DOHH2 (cell line): ENCODE measurements around the gene SLC12A7.

Experiments used
- H3F3A ChIP-seq: fragments of 200-600 bp; sonication (generic), shearing (Covaris generic); 2 replicates; pipeline ENCODE4 v1.6.0; 2016; ENCODE audit warnings: antibody characterized with exemption, mild to moderate bottlenecking; ENCODE audit not compliant: control insufficient read depth, insufficient read depth
- H3K27ac ChIP-seq: fragments of 200-600 bp; sonication (generic); 2 replicates; pipeline ENCODE4 v1.5.1; 2014; ENCODE audit warnings: low read depth, mild to moderate bottlenecking, low read length, moderate library complexity
- H3K27me3 ChIP-seq: fragments of 200-600 bp; sonication (generic); 2 replicates; pipeline ENCODE4 v1.6.1; 2014; ENCODE audit warnings: mild to moderate bottlenecking, low read length, mixed read lengths; ENCODE audit not compliant: control insufficient read depth
- H3K36me3 ChIP-seq: fragments of 200-600 bp; sonication (generic); 2 replicates; pipeline ENCODE4 v1.6.1; 2014; ENCODE audit warnings: mild to moderate bottlenecking, low read length, moderate library complexity, mixed read lengths; ENCODE audit not compliant: control insufficient read depth
- H3K4me1 ChIP-seq: fragments of 200-600 bp; sonication (generic); 2 replicates; pipeline ENCODE4 v1.6.1; 2014; ENCODE audit warnings: mild to moderate bottlenecking, low read length, mixed read lengths; ENCODE audit not compliant: control insufficient read depth
- H3K4me2 ChIP-seq: fragments of 200-600 bp; sonication (generic); 2 replicates; pipeline ENCODE4 v1.6.0; 2014; ENCODE audit warnings: mild to moderate bottlenecking, low read length, moderate library complexity
- H3K4me3 ChIP-seq: fragments of 200-600 bp; sonication (generic); 2 replicates; pipeline ENCODE4 v1.5.1; 2014; ENCODE audit warnings: mild to moderate bottlenecking, low read length, mixed read lengths
- H3K79me2 ChIP-seq: fragments of 200-600 bp; sonication (generic); 2 replicates; pipeline ENCODE4 v1.6.1; 2014; ENCODE audit warnings: mild to moderate bottlenecking, low read length, mixed read lengths; ENCODE audit not compliant: control insufficient read depth
- H3K9me2 ChIP-seq: fragments of 200-600 bp; sonication (generic); replicated peaks from 2 replicates; pipeline ENCODE4 v1.6.1; 2014; ENCODE audit warnings: mild to moderate bottlenecking, low read length, mixed read lengths; ENCODE audit not compliant: control insufficient read depth
- H3K9me3 ChIP-seq: fragments of 200-600 bp; sonication (generic); 2 replicates; pipeline ENCODE4 v1.6.1; 2014; ENCODE audit warnings: antibody characterized with exemption, low read length, mixed read lengths; ENCODE audit not compliant: control insufficient read depth, insufficient read depth
- H4K20me1 ChIP-seq: fragments of 200-600 bp; sonication (generic); 2 replicates; pipeline ENCODE4 v1.6.0; 2014; ENCODE audit warnings: low read depth, mild to moderate bottlenecking, antibody characterized with exemption, low read length, moderate library complexity; ENCODE audit not compliant: control insufficient read depth, insufficient read depth
- CTCF ChIP-seq: fragments of 200-600 bp; sonication (generic); IDR thresholded peaks from one replicate; pipeline ENCODE4 v1.5.1; 2014; ENCODE audit warnings: antibody characterized with exemption, mild to moderate bottlenecking, low read depth, low read length; ENCODE audit not compliant: poor library complexity, severe bottlenecking
- EZH2phosphoT487 ChIP-seq: fragments of 200-600 bp; sonication (generic); IDR thresholded peaks from 2 replicates; pipeline ENCODE4 v1.6.1; 2017; ENCODE audit warnings: borderline replicate concordance, mild to moderate bottlenecking, antibody characterized with exemption, low read length, moderate library complexity, mixed read lengths

Gene SLC12A7

GRCh38 chr5:1021136-1021968, 90.5 kb downstream of the SLC12A7 start:
- H3K9me3 ChIP-seq, result no peaks in the 10 kb centered on the region
- H3K4me1 ChIP-seq, result no peaks in the 10 kb centered on the region
- no peaks in the 10 kb centered on the region for H3F3A ChIP-seq
- no peaks in the 10 kb centered on the region for H3K9me2 ChIP-seq
- H3K27ac ChIP-seq, result no peak overlapping the region
- H3K4me2 ChIP-seq, result no peak overlapping the region
- no peaks in the 10 kb centered on the region for H3K27me3 ChIP-seq
- TF ChIP-seq EZH2phosphoT487 (no peak), CTCF (no peak)
- H3K4me3 ChIP-seq, result no peak overlapping the region
- H3K36me3 ChIP-seq, result no peaks in the 10 kb centered on the region
- H4K20me1 ChIP-seq, result no peaks in the 10 kb centered on the region
- H3K79me2 ChIP-seq, result no peaks in the 10 kb centered on the region

GRCh38 chr5:1020452-1020961, 91.4 kb downstream of the SLC12A7 start:
- Histone ChIP-seq H3K79me2 (no peaks in the 10 kb centered on the region), H3K4me1 (no peaks in the 10 kb centered on the region), H3F3A (no peaks in the 10 kb centered on the region)

GRCh38 chr5:1019001-1019905, 92.6 kb downstream of the SLC12A7 start:
- Histone ChIP-seq H3K4me1 (no peaks in the 10 kb centered on the region), H3K79me2 (no peaks in the 10 kb centered on the region), H3K9me2 (no peaks in the 10 kb centered on the region), H3F3A (no peaks in the 10 kb centered on the region), H3K9me3 (no peaks in the 10 kb centered on the region), H4K20me1 (no peaks in the 10 kb centered on the region), H3K4me2 (no peak overlapping the region), H3K27ac (no peak overlapping the region), H3K36me3 (no peaks in the 10 kb centered on the region), H3K27me3 (no peaks in the 10 kb centered on the region), H3K4me3 (no peak overlapping the region)
- TF ChIP-seq CTCF (no peak), EZH2phosphoT487 (no peak)

More at GRCh38 chr5:1020452-1020961, 91.4 kb downstream of the SLC12A7 start:
- Histone ChIP-seq H3K36me3 (no peaks in the 10 kb centered on the region), H3K4me3 (no peak overlapping the region), H3K9me3 (no peaks in the 10 kb centered on the region), H4K20me1 (no peaks in the 10 kb centered on the region), H3K27me3 (no peaks in the 10 kb centered on the region), H3K9me2 (no peaks in the 10 kb centered on the region), H3K4me2 (no peak overlapping the region), H3K27ac (no peak overlapping the region)
- no peak for TF ChIP-seq EZH2phosphoT487
- no peak for TF ChIP-seq CTCF
